Activated CD8-positive, alpha-beta memory T cell treated with anti-CD3 and anti-CD28 coated beads, Interleukin-2, amount 50 U/mL, for 1 hour (primary cell): Measurements from ENCODE around the gene SETX.
"Not testable (repeated sequence)": the region's sequence is repeated elsewhere in the genome, so short reads cannot be mapped to it uniquely, and the experiment has no call there.

ENCODE experiments used
- DNase-seq: peaks from one replicate; pipeline ENCODE4 v3.0.0-alpha.2; 2020; ENCODE audit errors: extremely low read depth

Gene SETX

GRCh38 chr9:132354637-132355355 is at the start of gene SETX:
Gene SETX, minus strand, starts transcription at chr9:132354986. Its CDS starts 5,558 bp downstream, at chr9:132349428.
- DNase-seq: peak; percentile 79

GRCh38 chr9:132404228-132404881 is 49.6 kb upstream of the SETX start:
- DNase-seq: no peak

GRCh38 chr9:132401824-132402223 is 47.0 kb upstream of the SETX start:
- no peak for DNase-seq

GRCh38 chr9:132395560-132395959 is 40.8 kb upstream of the SETX start:
- DNase-seq: no peak

- DNase-seq: no peak
Measured at GRCh38 chr9:132391449-132391848, 36.7 kb upstream of the SETX start.

GRCh38 chr9:132390966-132391365 is 36.2 kb upstream of the SETX start:
- no peak for DNase-seq

- DNase-seq: no peak
Measured at GRCh38 chr9:132387133-132387532, 32.3 kb upstream of the SETX start.

- DNase-seq: no peak
Measured at GRCh38 chr9:132384376-132384775, 29.6 kb upstream of the SETX start.

GRCh38 chr9:132383462-132383883 is 28.7 kb upstream of the SETX start:
- no peak for DNase-seq

- no peak for DNase-seq
Measured at GRCh38 chr9:132381966-132382541, 27.3 kb upstream of the SETX start.

GRCh38 chr9:132378416-132378815 is 23.6 kb upstream of the SETX start:
- DNase-seq: not testable (repeated sequence)

GRCh38 chr9:132377769-132378168 is 23.0 kb upstream of the SETX start:
- DNase-seq: not testable (repeated sequence)

GRCh38 chr9:132372177-132373095 is 17.6 kb upstream of the SETX start:
- no peak for DNase-seq

- no peak for DNase-seq
Measured at GRCh38 chr9:132370592-132370991, 15.8 kb upstream of the SETX start.

- DNase-seq: no peak
Measured at GRCh38 chr9:132369421-132369820, 14.6 kb upstream of the SETX start.

- no peak for DNase-seq
Measured at GRCh38 chr9:132367613-132368313, 13.0 kb upstream of the SETX start.

- DNase-seq: no peak
Measured at GRCh38 chr9:132366481-132366880, 11.7 kb upstream of the SETX start.

GRCh38 chr9:132365986-132366385 is 11.2 kb upstream of the SETX start:
- no peak for DNase-seq

GRCh38 chr9:132364068-132364467 is 9.3 kb upstream of the SETX start:
- no peak for DNase-seq

GRCh38 chr9:132357764-132358163 is 3.0 kb upstream of the SETX start:
- DNase-seq: no peak

GRCh38 chr9:132356324-132356924 is 1.6 kb upstream of the SETX start:
- no peak for DNase-seq
